Measurements from ENCODE around the gene VPS39.
"Not testable (repeated sequence)": the region's sequence is repeated elsewhere in the genome, so short reads cannot be mapped to it uniquely, and the experiment has no call there.

Gene VPS39, protein sequence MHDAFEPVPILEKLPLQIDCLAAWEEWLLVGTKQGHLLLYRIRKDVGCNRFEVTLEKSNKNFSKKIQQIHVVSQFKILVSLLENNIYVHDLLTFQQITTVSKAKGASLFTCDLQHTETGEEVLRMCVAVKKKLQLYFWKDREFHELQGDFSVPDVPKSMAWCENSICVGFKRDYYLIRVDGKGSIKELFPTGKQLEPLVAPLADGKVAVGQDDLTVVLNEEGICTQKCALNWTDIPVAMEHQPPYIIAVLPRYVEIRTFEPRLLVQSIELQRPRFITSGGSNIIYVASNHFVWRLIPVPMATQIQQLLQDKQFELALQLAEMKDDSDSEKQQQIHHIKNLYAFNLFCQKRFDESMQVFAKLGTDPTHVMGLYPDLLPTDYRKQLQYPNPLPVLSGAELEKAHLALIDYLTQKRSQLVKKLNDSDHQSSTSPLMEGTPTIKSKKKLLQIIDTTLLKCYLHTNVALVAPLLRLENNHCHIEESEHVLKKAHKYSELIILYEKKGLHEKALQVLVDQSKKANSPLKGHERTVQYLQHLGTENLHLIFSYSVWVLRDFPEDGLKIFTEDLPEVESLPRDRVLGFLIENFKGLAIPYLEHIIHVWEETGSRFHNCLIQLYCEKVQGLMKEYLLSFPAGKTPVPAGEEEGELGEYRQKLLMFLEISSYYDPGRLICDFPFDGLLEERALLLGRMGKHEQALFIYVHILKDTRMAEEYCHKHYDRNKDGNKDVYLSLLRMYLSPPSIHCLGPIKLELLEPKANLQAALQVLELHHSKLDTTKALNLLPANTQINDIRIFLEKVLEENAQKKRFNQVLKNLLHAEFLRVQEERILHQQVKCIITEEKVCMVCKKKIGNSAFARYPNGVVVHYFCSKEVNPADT

GRCh38 chr15:42207674-42208579 is at the start of gene VPS39:
TSS of gene VPS39 (minus strand) at chr15:42208304. CDS start at chr15:42208153, 151 bp downstream.
- peak; percentile 55 to 86 for DNase-seq

- DNase-seq = no peak
Observed at GRCh38 chr15:42253300-42253699, 45.2 kb upstream of the VPS39 start.

GRCh38 chr15:42240823-42241222 is 32.7 kb upstream of the VPS39 start:
- DNase-seq = no peak

GRCh38 chr15:42239528-42240182 is 31.6 kb upstream of the VPS39 start:
- DNase-seq = no peak

- no peak for DNase-seq
Observed at GRCh38 chr15:42233107-42233506, 25.0 kb upstream of the VPS39 start.

GRCh38 chr15:42232606-42233005 is 24.5 kb upstream of the VPS39 start:
- DNase-seq = no peak

DNA sequence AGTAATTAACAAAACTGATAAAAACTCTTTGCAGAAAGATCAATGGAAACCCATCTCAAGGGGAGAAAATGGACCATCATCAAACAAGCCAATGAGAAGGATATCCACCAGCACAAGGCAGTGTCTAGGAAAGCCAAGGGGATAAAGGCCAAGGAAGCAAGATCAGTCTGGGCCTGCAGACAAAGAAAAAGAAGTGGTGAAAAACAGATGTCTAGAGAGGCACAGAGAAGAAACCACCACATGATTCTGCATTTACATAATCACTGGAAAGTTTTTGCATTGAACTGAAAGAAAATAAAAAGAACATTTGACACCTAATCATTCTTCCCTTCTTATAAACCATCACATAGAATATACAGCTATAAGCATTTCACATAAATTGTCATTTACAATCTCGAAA is 23.0 kb upstream of the VPS39 start:
- no peak for DNase-seq

DNA sequence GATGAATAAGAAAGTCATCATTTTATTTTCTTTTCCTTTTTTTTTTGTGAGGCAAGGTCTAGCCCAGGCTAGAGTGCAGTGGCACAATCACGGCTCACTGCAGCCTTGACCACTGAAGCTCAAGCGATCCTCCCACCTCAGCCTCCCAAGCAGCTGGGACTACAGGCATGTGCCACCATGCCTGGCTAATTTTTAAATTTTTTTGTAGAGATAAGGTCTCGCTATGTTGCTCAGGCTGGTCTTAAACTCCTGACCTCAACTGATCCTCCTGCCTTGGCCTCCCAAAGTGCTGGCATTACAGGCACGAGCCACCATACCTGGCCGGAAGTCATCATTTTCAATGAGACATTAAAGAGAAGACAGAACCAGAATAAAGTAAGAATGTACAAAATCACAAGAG is 20.9 kb upstream of the VPS39 start:
- not testable (repeated sequence) for DNase-seq

- peak; percentile 92 for DNase-seq
Observed at GRCh38 chr15:42228036-42228435, 19.9 kb upstream of the VPS39 start.

DNA sequence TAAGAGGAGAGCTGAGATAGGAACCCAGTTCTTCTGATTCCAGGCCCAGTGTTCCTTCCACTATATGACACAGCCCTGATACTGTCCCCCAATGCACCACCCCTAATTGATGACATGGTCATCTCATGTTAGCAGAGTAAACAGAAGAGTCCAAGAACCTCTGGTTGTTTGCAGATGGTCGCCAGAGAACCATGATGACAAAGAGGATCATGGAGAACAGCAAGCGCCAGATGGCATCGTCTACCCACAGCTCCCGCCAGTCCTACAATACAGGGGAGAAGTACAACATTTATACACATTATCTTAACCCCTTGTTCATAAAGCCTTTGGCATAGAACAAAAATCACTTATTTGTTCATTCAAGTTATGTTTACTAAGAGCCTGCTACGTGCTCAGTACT is 18.5 kb upstream of the VPS39 start:
- no peak for DNase-seq

GRCh38 chr15:42220216-42220615 is 12.1 kb upstream of the VPS39 start:
- DNase-seq = no peak

DNA sequence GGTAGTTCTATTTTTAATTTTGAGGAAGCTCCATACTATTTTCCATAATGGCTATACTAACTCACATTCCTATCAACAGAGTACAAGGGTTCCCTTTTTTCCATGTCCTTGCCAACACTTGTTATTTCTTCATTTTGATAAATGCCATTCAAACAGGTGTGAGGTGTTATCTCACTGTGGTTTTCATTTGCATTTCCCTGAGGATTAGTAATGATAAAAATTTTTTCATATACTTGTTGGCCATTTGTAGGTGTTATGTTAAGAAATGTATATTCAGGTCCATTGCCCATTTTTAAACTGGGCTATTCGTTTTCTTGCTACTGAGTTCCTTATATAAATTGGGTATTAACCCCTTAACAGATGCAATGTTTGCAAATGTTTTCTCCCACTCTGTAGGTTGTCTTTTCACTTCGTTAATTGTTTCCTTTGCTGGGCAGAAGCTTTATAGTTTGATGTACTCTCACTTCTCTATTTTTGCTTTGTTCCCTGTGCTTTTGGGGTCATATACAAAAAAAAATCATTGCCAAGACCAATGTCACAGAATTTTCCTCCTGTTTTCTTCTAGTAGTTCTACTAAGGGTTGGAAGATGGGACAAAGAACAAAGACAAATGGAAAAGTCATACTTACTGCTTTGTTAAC is 11.0 kb upstream of the VPS39 start:
- DNase-seq = no peak

GRCh38 chr15:42217568-42217967 is 9.5 kb upstream of the VPS39 start:
- no peak for DNase-seq

DNA sequence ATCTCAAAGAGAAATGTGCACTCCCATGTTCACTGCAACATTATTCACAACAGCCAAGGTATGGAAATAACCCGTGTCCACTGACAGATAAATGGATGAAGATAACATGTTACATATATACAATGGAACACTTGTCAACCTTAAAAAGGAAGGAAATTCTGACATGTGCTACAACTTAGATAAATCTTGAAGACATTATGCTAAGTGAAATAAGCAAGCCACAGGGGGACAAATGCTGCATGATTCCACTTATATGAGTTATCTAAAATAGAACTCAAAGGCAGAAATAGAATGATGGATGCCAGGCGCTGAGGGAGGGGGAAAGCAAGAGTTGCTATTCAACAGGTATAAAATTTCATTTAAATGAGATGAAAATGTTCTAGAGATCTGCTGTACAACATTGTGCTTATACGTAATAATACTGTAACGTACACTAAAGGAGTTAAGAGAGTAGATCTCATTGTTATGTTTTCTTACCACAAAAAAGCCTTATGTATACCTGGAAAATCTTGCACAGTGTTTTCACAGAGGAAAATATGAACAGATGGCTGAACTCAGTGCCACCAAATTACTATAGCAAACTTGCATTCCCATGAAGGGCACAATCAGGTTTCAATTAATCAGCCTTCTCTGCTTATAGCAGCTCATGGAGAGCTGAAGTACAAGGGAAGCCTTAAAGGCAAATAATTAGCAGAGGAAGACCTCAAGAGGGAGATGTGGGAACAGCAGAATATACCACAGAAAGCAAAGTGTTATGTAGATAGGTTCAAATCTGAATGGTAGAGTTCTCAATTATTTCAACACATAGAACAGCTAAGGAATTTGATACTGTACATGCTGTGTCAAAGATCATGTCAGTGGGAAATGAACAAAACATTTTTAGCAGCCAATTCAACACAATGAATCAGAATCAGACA is 8.1 kb upstream of the VPS39 start:
- peak; percentile 84 for DNase-seq

GRCh38 chr15:42214600-42214999 is 6.5 kb upstream of the VPS39 start:
- DNase-seq = peak in 1 of 2 experiments; percentile 48

- no peak for DNase-seq
Observed at GRCh38 chr15:42213511-42213910, 5.4 kb upstream of the VPS39 start.

DNA sequence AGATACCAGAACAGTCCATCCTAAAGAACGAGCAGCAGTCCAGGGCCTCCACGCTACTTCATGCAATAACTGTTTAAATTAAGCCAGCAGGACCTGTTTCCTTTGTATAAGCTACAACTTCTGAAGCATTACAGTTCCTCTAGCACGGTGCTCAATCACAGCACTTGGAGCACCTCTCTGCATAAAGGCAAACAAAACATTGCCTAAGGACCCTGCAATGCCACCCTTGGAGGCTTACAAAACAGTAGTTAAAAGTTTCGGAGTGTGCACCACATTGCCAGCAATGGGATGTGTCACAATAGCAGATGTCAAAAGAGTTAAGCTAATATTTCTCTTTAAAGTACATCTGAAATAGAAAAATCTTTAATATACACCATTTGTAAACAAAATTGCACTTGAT is 2.6 kb upstream of the VPS39 start:
- no peak for DNase-seq

- DNase-seq = no peak
Observed at GRCh38 chr15:42206406-42206805, 1.7 kb downstream of the VPS39 start.

DNA sequence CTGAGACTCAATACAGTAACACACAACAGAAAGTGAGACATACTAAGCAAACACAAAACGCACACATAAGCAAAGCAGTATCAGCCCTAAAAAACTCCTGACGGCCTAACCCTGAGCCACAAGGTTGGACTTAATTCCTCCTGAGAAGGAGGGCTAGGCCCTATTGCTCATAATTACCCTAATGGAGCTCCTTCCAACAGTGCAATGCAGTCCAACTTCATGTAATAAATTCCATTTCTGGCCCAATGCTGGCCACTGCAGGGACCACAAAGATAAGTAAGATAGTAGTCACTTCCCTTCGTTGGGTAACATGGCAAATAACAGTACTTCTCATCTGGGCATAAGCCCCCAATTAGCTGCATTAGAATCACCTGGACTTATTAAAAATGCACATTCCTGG is 4.2 kb downstream of the VPS39 start:
- DNase-seq = no peak

DNA sequence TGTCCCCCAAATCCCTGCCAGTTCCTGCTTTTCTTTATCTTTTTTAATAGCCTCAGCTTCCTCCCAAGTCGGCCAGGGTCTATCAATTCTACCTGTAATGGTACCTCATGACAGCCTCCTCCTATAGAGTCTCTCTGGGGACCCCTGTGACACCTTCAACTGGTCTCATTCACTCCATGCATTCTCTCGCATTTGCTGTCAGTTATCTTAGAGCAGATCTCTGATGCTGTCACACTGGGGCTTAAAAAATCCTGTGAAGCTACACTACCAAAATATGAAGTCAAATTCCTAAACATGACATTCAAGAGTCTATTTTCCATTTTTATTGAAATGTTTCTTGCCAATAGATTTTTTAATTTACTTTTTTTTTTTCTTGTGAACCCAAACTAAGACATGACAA is 5.5 kb downstream of the VPS39 start:
- no peak for DNase-seq

- no peak for DNase-seq
Observed at GRCh38 chr15:42201801-42202200, 6.3 kb downstream of the VPS39 start.
